ENCODE results near the gene AGAP1. TPM values are rescaled to one million over a fixed set of nuclear protein-coding genes. Genes with fewer than 3 reads are reported as not detected.
A peak's percentile ranks its signal among the peaks of the same experiment; 100 is the strongest.

The AGAP1 gene
- total and polyA plus RNA-seq, 11 donors: 5.9 to 21.6 (median 18.9) TPM

DNA sequence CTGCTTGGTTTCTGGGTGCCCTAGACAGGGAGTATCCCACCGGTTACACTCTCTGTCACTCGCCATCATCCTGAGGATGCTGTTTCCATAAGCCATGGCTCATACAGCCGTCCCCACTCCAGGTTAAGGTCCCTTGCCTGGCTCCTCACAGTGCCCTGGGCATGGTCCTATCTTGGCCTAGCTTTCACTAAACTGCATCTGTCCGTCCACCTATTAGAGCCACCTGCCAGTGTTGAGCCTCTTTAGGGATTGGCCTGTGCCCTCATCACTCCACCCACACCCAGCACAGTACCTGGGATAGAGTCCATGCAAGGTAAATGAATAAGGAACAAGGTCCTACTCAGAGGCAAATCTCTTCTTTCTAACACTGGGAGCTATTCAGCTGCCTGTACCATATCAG lies 354.2 kb downstream of the AGAP1 start:
- Histone ChIP-seq H3K4me3 (no peak overlapping the region), H3K27ac (no peak overlapping the region), H3K36me3 (no peaks in the 10 kb centered on the region), H3K27me3 (no peaks in the 10 kb centered on the region), H3K4me1 (no peaks in the 10 kb centered on the region), H3K9me3 (no peaks in the 10 kb centered on the region)
- TF ChIP-seq POLR2A (IDR thresholded peaks at IDR 0.05): no peak
- TF ChIP-seq, protein P1, sequence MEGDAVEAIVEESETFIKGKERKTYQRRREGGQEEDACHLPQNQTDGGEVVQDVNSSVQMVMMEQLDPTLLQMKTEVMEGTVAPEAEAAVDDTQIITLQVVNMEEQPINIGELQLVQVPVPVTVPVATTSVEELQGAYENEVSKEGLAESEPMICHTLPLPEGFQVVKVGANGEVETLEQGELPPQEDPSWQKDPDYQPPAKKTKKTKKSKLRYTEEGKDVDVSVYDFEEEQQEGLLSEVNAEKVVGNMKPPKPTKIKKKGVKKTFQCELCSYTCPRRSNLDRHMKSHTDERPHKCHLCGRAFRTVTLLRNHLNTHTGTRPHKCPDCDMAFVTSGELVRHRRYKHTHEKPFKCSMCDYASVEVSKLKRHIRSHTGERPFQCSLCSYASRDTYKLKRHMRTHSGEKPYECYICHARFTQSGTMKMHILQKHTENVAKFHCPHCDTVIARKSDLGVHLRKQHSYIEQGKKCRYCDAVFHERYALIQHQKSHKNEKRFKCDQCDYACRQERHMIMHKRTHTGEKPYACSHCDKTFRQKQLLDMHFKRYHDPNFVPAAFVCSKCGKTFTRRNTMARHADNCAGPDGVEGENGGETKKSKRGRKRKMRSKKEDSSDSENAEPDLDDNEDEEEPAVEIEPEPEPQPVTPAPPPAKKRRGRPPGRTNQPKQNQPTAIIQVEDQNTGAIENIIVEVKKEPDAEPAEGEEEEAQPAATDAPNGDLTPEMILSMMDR (IDR thresholded peaks at IDR 0.05): no peak
- DNase-seq (no peak), ATAC-seq (no peak)
- 95 to 100% (median 96%) methylated on average over 4 of the region's 4 CpGs for WGBS, 4 donors
- intact Hi-C loops (cut with DNase I): no loop called here

DNA sequence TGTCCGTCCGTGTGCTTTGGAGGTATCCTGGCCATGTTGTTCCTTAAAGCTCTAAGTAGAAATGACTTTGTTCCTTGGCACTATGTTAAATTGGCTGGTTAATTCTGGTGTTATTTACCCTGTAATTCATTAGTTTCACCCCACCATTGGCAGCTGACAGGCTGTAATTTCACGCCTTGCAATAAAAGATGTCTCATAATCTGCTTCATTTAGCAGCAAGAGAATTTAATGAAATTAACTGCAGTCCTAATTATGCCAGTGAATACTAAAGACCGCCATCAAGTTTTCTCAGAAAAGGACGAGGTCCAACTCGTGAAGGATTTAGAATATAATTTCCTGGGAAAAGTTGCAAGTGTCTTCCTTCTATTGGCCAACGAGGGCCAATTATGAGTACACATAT lies 355.1 kb downstream of the AGAP1 start:
- no peak for ATAC-seq
- no peak for DNase-seq
- TF ChIP-seq, protein P1 (IDR thresholded peaks at IDR 0.05): no peak
- no peak for TF ChIP-seq POLR2A (IDR thresholded peaks at IDR 0.05)
- no peaks in the 10 kb centered on the region for H3K27me3 ChIP-seq
- intact Hi-C loops (cut with DNase I): no loop called here
- no peak overlapping the region for H3K27ac ChIP-seq
- H3K4me1 ChIP-seq: no peaks in the 10 kb centered on the region
- H3K4me3 ChIP-seq: no peak overlapping the region
- no peaks in the 10 kb centered on the region for H3K36me3 ChIP-seq
- WGBS, 4 donors: 95 to 97% (median 96%) methylated on average over 7 of the region's 7 CpGs
- H3K9me3 ChIP-seq: no peaks in the 10 kb centered on the region

DNA sequence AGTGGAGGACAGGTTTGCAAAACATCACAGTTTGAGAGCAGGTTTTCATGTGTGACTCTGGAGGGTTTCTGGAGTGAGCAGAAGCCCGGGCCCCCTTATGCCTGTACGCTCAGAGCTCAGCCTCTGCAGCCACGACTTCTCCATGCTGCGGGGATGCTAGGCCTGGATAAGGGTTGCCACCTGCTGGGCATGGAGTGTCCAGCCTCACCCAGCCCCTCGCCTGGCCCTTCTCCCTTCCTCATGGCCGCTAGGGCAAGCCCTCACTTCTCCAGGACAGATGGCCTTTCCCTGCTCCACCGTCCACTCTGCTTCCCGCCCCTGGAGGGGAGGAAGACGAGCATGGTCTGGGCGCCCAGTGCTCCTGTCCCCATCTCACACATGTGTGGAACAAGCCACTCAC lies 355.6 kb downstream of the AGAP1 start:
- Histone ChIP-seq H3K9me3 (no peaks in the 10 kb centered on the region), H3K27me3 (no peaks in the 10 kb centered on the region), H3K27ac (no peak overlapping the region), H3K4me1 (peaks cover 0 to 3% (median 0%) of the 10 kb centered on the region in 12 donors), H3K36me3 (no peaks in the 10 kb centered on the region), H3K4me3 (no peak overlapping the region)
- intact Hi-C loops (cut with DNase I): no loop called here
- TF ChIP-seq, protein P1 (IDR thresholded peaks at IDR 0.05): no peak
- no peak for TF ChIP-seq POLR2A (IDR thresholded peaks at IDR 0.05)
- ATAC-seq (peak in 1 of 4 donors; percentile 11), DNase-seq (no peak)
- 95 to 98% (median 96%) methylated on average over 8 to 10 of the region's 10 CpGs for WGBS, 4 donors

DNA sequence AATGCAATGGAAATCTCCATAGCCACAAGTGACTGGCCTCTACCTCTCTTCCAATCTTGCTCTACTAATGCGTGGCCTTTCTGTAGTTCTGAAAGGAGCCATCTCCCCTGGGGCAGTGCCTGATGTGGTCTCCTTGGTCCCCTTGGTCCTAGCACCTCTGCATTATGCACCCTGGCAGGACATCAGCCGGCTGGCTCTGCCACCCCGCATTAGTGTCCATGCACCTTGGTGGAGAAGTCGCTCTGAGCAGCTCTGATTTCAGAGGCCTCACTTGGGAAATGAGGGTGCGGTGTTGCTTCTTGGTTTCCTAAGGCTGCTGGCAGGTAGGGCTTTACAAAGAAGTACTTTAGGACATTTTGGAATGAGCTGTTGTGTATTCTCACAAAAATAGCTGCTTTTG lies 356.4 kb downstream of the AGAP1 start:
- ATAC-seq (no peak), DNase-seq (no peak)
- intact Hi-C loops (cut with DNase I): no loop called here
- TF ChIP-seq, protein P1 (IDR thresholded peaks at IDR 0.05): no peak
- no peak for TF ChIP-seq POLR2A (IDR thresholded peaks at IDR 0.05)
- no peak overlapping the region for H3K4me3 ChIP-seq
- H3K27ac ChIP-seq: no peak overlapping the region
- H3K27me3 ChIP-seq: no peaks in the 10 kb centered on the region
- WGBS, 4 donors: 73 to 86% (median 81%) methylated on average over 5 of the region's 5 CpGs
- H3K9me3 ChIP-seq: no peaks in the 10 kb centered on the region
- no peaks in the 10 kb centered on the region for H3K36me3 ChIP-seq
- H3K4me1 ChIP-seq: peaks cover 0 to 3% (median 0%) of the 10 kb centered on the region in 12 donors

Measured in heart left ventricle (tissue), 16 donors.